GM18861 (cell line): ENCODE results near the gene CCL16.
"Not testable (repeated sequence)": the region's sequence is repeated elsewhere in the genome, so short reads cannot be mapped to it uniquely, and the experiment has no call there.

ENCODE experiments used
- ATAC-seq: cut with Tn5 transposase; IDR thresholded peaks from one replicate; pipeline ENCODE4 v1.9.1; 2021; ENCODE audit not compliant: unreplicated experiment

CCL16 gene

GRCh38 chr17:35942588-35943186 lies 38.6 kb downstream of the CCL16 start:
- no peak for ATAC-seq

GRCh38 chr17:35938492-35938891 lies 42.8 kb downstream of the CCL16 start:
- not testable (repeated sequence) for ATAC-seq

- ATAC-seq: no peak
Measured at GRCh38 chr17:35936063-35936462, 45.2 kb downstream of the CCL16 start.

GRCh38 chr17:35934760-35935159 lies 46.5 kb downstream of the CCL16 start:
- ATAC-seq: no peak

- no peak for ATAC-seq
Measured at GRCh38 chr17:35932586-35932985, 48.7 kb downstream of the CCL16 start.

- ATAC-seq: no peak
Measured at GRCh38 chr17:35931794-35932425, 49.4 kb downstream of the CCL16 start.

GRCh38 chr17:35930211-35931065 lies 50.9 kb downstream of the CCL16 start, which contains the start of gene RDM1:
Gene RDM1 (minus strand): TSS chr17:35930773. CDS start chr17:35930727, 46 bp downstream.
- no peak for ATAC-seq

- ATAC-seq: no peak
Measured at GRCh38 chr17:35927714-35928113, 53.6 kb downstream of the CCL16 start.
